NCI-H2171 (cell line): ENCODE measurements around the gene CCDC192.
"Not testable (repeated sequence)": the region's sequence is repeated elsewhere in the genome, so short reads cannot be mapped to it uniquely, and the experiment has no call there.

Source experiments
- DNase-seq: peaks from one replicate; lab custom pipeline; 2025; lab: John Stamatoyannopoulos, UW

Gene CCDC192

DNA sequence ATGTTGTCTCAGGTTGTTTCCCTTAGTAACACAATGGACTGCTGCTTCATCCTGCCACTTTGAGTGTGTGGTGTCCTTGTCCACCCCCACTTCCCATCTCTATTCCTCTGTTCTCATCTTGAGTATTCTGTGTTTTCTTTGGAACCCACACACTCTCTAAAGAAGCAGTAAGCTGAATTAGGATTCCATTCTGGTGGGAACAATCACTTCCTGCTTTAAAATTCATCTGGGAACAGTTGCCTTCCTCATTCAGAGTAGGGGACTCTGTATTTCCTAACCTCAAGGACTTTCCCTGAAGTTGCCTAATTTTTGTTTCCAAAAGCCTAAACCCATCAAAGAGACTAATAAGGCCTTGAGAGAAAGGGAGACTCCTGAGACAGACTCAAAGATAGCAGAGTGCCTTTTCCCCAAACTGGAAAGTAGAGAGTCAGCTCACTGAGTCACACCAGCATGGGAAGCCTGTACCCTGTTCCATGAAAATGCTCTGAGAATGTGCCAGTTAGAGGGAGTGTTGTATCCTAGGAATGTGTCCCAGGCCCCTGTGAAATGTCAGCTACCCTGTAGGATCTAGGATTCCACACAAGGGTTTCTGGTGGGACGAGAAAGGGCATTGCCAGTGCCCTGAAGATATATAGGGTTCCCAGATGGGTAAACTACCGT, 63.6 kb downstream of the CCDC192 start:
- no peak for DNase-seq

DNA sequence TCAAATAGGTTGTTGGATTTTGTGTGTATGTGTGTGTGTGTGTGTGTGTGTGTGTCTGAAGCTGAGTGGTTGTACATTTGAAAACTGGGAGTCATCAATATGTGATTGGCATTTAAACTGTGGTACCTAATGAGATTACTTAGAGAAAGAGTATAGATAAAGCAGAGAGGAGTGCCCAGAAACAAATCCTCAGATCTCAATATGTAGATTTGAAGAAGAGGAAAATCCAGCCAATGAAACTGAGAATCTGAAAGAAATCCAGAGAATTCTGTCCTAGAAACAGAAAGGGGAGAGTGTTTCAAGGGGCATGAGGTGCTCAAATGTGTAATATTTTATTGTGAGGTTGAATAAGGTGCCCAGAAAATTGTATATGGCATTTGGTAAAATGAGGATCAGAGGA, 66.2 kb downstream of the CCDC192 start:
- no peak for DNase-seq

DNA sequence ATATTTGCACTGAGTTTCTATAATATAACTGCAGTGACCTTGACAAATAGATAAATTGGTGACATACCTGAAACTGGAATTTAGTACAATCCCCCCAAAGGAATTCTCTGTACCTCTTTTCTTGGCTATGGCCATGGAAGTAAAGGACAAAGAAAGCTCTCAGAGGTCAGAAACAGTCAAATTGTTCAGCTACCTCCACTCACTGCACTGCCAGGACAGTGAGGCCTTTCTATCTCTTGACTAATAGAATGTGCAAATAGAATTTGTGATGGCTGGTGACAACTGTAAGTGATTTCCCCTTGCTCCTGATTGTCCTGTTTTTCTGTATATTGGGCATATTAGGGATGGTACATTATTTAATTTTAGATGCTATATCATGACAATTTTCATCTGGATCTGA, 67.1 kb downstream of the CCDC192 start:
- no peak for DNase-seq

DNA sequence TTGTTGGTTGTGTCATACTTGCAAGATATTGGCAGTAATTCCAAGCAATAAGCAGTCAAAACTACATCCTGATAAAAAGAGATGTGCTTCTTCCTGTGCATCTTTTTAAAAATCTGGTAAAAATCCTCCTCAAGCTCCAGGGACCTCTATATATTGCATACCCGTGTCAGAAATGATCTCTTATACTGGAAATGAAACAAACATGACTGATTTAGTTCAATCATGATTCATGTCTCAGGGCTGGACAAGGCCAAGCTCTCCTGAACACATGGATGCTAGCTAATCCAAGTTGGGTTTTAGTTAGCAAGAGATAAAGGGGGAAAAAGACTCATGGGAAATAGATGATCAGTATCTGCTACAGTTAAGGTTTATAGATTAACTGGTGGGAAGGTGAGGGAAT, 69.3 kb downstream of the CCDC192 start:
- no peak for DNase-seq

DNA sequence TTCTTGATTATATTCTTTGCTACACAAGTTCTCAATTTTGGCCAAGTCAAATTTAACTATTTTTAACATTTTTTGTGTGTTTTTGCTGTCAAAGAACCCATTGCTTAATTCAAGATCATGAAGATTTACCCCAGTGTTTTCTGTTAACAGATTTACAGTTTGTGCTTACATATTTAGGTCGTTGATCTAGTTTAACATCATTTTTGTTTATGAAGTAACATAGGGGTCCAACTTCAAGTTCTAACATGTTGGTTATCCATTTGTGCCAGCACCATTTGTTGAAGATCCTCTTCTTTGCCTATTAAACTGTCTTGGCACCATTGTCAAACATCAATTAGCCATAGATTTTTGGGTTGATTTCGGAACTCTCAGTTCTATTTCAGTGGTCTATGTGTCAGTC, 71.0 kb downstream of the CCDC192 start:
- DNase-seq, result no peak

DNA sequence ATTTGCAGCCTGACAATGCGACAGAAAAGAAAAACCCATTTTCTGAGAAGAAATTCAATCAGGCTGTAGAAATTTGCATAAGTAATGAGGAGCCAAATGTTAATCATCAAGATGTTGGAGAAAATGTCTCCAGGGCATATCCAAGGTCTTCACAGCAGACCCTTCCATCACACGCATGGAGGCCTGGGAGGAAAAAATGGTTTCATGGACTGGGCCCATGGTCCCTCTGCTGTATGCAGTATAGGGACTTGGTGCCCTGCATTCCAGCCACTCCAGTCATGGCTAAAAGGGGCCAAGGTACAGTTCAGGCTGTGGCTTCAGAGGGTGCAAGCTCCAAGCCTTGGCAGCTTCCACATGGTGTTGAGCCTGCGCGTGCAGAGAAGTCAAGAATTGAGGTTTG, 73.3 kb downstream of the CCDC192 start:
- no peak for DNase-seq

DNA sequence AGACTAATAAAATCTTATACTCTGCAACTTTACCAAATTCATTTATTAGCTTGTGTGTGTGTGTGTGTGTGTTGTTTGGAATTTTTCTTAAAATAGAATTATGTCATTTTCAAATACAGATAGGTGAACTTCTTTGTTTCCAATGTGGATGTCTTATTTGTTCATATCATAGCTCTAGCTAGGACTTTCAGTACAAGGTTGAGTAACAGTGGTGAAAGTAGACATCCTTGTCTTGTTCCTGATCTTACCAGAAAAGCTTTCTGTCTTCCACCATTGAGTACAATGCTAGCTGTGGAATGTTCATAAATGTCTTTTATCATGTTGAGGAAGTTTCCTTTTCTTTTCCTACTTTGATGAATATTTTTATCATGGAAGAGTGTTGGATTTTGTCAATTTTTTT, 74.8 kb downstream of the CCDC192 start:
- DNase-seq, result no peak

DNA sequence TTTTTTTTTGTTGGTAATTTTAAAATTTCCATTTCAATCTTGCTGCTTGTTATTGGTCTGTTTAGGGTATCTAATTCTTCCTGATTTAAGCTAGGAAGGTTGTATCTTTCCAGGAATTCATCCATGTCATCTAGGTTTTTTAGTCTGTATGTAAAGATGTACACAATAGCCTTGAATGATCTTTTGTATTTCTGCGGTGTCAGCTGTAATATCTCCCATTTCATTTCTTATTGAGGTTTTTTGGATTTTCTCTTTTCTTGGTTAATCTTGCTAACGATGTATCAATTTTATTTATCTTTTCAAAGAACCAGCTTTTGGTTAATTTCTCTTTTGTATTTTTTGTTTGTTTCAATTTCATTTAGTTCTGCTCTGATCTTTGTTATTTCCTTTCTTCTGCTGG, 79.3 kb downstream of the CCDC192 start:
- DNase-seq, result not testable (repeated sequence)

DNA sequence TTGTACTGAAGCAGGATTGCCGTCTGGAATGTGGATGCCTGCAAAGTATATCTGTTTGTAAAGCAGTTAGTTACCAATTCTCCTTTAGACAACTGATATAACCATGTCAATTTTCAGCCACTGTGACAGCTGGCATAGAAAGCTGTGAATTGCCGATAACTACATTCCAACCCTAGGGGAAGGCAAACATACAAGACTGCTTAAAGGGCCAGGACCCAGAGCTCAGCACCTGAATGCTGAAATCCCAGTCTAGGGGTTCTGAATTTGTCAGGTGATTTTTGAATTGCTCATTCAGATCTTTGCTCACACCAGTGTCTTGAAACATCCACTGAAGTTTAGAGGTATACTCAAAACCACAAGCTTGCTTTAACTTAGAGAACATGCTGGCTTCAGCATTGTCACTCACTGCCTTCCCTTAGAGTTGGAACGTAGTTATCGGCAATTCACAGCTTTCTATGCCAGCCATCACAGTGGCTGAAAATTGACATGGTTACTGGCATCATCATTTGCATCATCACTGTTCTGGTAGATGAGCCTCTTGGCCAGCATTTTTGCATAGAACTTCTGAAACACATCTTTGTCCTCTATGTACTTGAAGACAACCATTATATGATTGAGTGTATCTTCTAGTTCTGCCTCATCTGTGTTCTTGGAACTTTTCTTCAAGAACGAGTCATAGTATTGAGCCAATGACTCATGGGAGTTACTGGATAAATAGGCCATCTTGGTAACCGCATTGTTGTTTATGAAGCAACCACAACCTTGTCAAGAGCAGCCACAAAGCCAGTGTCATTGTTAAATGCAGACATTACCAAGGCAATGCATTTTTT, 82.1 kb downstream of the CCDC192 start:
- DNase-seq, result no peak

DNA sequence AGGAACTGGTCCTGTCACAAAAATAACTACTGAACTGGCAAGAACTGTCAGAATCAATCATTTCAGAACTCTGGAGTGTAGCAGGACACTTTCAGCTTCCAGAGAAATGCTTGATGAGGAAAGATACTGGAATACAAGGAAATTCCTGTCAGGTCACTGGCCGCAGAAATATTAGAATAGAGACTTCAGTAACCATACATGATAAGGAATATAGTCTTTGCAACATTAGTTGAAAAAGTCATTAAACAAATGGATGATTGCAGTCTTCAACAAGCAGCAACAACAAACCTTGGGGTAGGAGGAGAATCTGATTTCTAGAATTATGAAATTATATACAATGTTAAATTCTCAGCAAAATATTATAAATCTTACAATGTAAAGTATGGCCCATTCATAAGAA, 88.2 kb downstream of the CCDC192 start:
- no peak for DNase-seq

DNA sequence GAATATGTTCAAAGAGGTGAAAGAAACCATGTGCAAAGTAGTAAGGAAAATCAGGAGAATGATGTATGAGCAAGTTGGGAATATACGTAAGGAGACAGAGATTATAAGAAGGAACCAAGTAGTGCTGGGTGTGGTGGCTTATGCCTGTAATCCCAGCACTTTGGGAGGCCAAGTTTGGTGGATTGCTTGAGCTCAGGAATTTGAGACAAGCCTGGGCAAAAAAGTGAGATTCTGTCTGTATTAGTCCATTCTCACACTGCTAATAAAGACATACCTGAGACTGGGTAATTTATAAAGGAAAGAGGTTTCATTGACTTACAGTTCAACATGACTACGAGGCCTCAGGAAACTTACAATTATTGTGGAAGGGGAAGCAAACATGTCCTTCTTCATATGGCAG, 88.7 kb downstream of the CCDC192 start:
- DNase-seq, result not testable (repeated sequence)

DNA sequence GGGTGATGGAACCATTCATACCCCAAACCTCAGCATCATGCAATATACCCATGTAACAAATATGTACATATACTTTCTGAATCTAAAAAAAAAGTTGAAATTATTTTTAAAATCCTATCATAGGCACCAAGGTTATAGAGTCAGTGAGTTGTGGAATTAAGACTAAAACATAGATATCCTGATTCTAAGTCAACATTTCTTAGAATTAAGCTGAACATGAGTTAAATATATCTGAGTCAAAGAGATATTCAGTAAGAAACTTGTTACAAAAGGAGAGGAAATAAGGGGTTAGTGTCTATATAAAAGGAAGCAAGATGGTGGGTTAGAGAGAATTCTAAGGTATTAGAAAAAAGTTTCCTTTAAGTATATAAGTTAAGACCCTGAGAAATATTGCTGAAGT, 89.9 kb downstream of the CCDC192 start:
- DNase-seq, result no peak

DNA sequence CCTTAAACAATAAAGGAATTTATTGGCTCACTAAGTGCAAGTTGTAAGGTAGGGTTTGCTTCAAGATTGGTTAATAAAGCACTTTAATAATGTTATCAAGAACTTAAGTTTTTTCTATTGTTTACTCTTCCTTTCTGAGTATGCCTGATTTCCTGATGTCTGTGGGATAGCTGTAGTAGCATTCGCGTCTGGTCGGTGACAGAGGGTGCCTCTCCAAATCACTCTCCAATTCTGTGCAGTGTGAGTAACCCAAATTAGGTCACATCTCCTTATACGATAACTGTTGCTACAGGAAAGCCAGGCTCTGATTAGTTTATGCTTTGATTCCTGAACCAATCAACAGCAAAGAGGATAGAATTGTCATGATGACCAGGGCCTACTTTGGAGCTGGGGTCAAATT, 90.7 kb downstream of the CCDC192 start:
- no peak for DNase-seq

DNA sequence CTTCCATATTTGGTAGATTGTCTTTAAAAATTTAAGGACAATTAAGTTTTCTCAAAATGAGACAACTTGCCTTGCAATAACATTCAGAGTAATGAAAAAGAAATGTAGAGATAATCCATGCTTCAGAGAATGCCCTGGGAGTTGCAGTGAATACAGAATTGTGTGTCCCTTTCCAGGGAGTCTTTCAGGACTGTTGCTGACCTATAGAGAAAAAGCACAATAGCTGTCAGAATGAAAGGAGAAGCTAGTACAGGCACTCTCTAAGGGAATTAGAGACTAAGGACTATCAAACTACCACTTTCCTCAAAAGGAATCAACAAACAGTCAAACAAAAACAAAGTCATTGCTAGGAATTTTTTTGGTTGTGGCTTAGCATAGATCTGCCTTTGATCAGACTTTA, 93.0 kb downstream of the CCDC192 start:
- no peak for DNase-seq

DNA sequence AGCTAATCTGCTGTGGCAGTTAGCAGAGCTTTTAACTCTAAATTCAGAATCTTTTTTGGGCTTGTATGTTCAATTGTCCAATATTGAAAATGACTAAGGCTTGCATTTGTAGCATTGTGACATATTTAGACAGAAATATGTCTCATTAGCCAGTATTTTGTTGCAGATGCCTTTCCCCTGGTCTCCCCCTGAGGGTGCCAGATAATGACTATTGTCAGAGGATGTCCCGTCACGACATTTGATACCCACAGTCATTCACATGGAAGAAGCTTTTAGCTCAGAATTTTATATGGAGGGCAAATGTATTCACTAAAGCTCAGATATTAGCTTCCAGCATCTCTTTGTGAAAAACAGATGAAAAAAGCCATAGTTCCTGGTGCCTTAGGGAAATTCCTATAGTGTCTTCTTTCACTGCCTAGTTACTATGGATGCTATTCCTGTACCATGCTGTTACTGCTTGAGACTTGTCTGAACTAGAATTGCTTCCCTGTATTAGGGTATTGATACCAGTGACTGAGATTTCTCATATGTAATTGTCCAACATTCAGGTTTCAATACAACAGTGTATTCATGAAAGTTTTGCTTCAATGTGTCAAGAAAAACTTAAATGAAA, 96.2 kb downstream of the CCDC192 start:
- no peak for DNase-seq

DNA sequence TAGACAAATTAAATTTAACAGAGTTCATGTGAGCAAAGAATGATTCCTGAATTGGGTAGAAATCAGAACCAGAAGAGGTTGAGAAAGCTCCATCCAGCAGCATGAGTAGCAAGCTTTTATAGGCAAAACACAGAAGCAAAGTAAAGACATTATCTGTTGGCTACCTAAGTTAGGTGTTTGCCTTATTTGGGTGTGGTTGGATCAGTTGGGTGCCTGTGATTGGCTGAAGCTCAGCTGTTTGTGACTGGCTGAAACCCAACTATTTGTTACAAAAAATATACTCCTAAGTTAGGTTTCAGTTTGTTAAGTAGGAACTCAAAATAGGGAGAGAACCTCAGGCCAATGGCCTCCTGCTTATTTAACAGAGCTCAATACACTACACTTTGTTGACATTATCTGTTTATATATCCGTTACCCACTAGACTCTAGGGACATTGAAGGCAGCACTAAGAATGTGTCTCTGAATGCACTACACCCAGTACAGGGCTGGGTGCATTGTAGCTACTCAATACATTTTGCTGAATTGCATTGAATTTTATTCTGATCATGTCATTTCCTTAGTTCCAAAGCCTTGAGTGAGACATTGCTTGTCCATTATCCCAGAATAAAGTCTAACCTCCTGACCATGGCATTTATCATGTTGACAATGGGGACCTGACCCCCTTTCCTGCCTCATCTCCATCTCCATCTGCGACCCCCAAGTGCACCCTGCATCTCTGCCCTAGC, 98.7 kb downstream of the CCDC192 start:
- no peak for DNase-seq

DNA sequence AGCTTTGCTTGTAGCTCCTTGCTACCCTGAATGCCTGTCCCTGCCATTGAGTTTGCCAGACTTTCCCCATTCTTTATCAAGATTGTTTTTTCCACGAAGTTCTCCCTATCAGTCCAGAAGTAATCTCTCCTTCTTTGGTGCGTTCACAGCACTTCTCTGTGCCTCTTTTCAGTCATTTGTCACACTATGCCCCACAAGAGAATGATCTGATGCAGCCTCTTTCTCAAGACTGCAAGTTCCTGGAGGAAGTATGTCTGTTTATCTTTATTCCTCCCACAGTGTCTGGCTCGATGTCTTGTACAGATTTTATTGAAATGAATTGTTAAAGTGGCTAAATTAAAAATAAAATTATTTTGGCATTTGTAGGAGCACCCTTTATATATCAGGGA, 99.3 kb downstream of the CCDC192 start:
- DNase-seq, result no peak

DNA sequence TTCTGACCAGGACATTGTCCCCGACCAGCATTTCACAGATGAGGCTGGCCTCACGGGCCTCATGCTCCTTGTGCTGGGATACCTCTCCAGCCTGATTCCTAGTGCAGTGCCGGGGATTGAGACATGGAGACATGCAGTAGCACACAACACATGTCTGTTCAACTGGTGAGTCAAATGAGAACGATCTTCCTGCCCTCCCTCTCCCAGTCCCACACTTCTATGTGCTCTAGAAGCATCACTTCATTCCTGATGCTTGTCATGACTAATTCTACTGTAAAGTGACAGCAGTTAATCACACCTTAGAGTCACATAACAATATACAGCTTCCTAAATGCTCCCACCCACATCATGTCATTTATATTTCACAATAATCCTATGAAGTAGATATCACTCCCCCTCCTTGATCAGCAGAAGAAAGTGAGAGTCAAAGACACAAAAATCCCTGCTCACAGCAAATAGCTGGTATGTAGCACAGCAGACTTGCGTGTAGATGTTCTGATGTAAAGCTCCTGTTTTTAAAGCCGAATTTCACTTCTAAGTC, 101.8 kb downstream of the CCDC192 start:
- no peak for DNase-seq

DNA sequence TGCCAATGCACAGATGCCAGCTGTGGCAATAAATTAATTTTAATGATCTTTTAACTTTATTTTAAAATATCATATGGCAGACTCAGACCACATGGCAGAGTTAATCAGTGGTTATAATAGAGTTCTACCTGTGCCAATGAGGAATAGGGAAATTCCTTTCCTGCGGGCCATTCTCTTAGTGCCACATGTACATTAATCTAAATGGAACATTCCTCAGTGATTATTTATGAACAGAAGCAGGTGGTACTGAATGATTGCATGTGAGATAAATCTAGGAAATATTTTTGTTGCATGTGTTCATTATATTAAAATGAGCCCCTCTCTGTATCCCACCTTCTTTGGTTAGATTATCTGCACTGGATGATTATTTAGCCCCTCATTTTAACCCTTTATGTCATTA, 102.3 kb downstream of the CCDC192 start:
- no peak for DNase-seq

DNA sequence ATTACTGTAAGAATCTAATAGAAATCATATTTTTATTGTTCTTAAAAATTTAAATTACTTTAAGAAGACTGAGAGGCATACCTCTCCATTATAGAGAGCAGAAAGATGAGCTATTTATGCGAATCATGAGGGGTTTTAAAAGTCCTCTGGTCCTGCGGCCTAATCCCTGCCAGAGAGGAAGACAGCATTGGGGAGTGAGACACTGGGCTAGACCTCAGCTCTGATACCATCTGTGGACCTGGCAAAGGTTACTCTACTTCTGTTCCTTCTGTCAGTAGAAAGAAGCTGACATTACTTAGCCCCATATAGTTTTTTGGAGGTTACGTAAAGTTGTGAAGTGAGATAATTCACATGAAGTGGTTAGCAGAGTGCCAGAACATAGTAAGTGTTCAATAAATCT, 103.6 kb downstream of the CCDC192 start:
- no peak for DNase-seq

DNA sequence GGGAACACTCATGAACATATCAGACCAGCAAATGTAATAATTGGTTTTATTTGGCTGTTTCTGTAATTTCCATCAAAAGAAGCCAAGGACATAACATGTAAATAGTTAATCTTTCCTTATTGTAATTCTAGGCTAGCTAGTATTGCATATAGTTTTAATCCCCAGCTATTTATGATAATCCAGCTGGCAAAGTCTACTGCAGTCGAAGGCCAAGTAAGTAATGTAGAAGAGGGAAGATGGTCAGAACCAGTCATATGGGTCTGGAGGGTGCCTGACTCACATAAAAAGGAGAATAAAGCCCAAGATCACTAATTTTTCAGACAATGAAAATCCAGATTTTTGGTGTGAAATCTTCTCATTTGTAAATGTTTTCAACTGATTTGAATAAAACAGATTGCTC, 106.3 kb downstream of the CCDC192 start:
- DNase-seq, result no peak

DNA sequence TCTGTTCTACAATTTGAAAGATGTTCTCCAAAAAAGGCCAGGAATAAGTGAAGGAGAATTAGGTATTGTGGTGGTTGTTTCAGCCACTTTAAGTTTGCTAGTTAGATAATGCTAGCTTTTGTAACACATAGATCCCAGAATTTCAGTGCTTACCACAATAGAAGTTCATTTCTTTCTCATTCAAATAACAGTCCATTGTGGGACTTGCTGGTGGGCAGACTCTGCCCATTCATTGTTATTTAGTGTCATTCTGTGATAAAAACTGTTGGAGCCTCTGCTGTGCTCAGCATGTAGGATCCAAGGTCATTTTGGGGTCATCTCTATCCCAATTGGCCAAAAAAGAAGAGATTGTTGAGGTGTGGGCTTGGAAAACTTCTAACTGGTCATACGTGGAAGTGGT, 106.8 kb downstream of the CCDC192 start:
- DNase-seq, result no peak
